Mesendoderm (in vitro differentiated cells): ENCODE data around the gene LIX1L.

Experiments used
- DNase-seq: peaks from one replicate; pipeline ENCODE4 v3.0.0; 2013
- H2AK5ac ChIP-seq: 2 replicates; pipeline ENCODE4 v1.6.1; 2013; ENCODE audit warnings: low read length, inconsistent platforms
- H2BK120ac ChIP-seq: 2 replicates; pipeline ENCODE4 v1.6.1; 2013; ENCODE audit warnings: low read depth, mild to moderate bottlenecking, low read length, moderate library complexity, mixed read lengths
- H2BK15ac ChIP-seq: replicated peaks from 2 replicates; pipeline ENCODE4 v1.6.1; 2013; ENCODE audit warnings: low read depth, mild to moderate bottlenecking, moderate library complexity
- H2BK5ac ChIP-seq: 2 replicates; pipeline ENCODE4 v1.6.1; 2013; ENCODE audit warnings: low read length, inconsistent platforms
- H3K18ac ChIP-seq: 2 replicates; pipeline ENCODE4 v1.6.1; 2013; ENCODE audit warnings: mild to moderate bottlenecking, low read length, mixed read lengths
- H3K23ac ChIP-seq: one replicate; pipeline ENCODE4 v1.6.1; 2013; ENCODE audit warnings: low read length
- H3K27ac ChIP-seq: 2 replicates; pipeline ENCODE4 v1.5.1; 2013; ENCODE audit warnings: low read depth, mild to moderate bottlenecking, inconsistent platforms, low read length, moderate library complexity
- H3K27me3 ChIP-seq: 2 replicates; pipeline ENCODE4 v1.6.1; 2013; ENCODE audit warnings: low read length, control low read depth, mild to moderate bottlenecking, inconsistent platforms; ENCODE audit not compliant: insufficient read depth, poor library complexity
- H3K36me3 ChIP-seq: 2 replicates; pipeline ENCODE4 v1.6.1; 2013; ENCODE audit warnings: low read length, inconsistent platforms; ENCODE audit not compliant: control insufficient read depth, insufficient read depth
- H3K4ac ChIP-seq: one replicate; pipeline ENCODE4 v1.6.1; 2013; ENCODE audit warnings: low read depth, mild to moderate bottlenecking, low read length, moderate library complexity
- H3K4me1 ChIP-seq: 2 replicates; pipeline ENCODE4 v1.6.1; 2013; ENCODE audit warnings: low read depth, low read length, inconsistent platforms; ENCODE audit not compliant: control insufficient read depth
- H3K4me2 ChIP-seq: 2 replicates; pipeline ENCODE4 v1.6.1; 2013; ENCODE audit warnings: low read length
- H3K4me3 ChIP-seq: 2 replicates; pipeline ENCODE4 v1.5.1; 2013; ENCODE audit warnings: mild to moderate bottlenecking, low read length
- H3K56ac ChIP-seq: one replicate; pipeline ENCODE4 v1.6.1; 2013; ENCODE audit warnings: low read length
- H3K79me1 ChIP-seq: 2 replicates; pipeline ENCODE4 v1.6.1; 2013; ENCODE audit warnings: low read length, inconsistent platforms
- H3K79me2 ChIP-seq: 2 replicates; pipeline ENCODE4 v1.6.1; 2013; ENCODE audit warnings: mild to moderate bottlenecking, low read length; ENCODE audit not compliant: control insufficient read depth, insufficient read depth
- H3K9ac ChIP-seq: 2 replicates; pipeline ENCODE4 v1.6.1; 2013; ENCODE audit warnings: low read length, inconsistent platforms
- H4K5ac ChIP-seq: one replicate; pipeline ENCODE4 v1.6.1; 2013; ENCODE audit warnings: low read length
- H4K8ac ChIP-seq: one replicate; pipeline ENCODE4 v1.6.1; 2013; ENCODE audit warnings: low read depth, mild to moderate bottlenecking, control low read depth, low read length, moderate library complexity
- WGBS: extraction: QIAGEN DNeasy Blood & Tissue Kit; methylation state at CpG from one replicate; pipeline ENCODE4 v1.1.7; 2013; ENCODE audit warnings: low lambda C conversion rate, missing lambda C conversion rate; ENCODE audit not compliant: insufficient coverage; ENCODE audit errors: extremely low coverage; 5-methylcytosine and 5-hydroxymethylcytosine counted together

Gene LIX1L

GRCh38 chr1:145972580-145972979 is 14.8 kb upstream of the LIX1L start:
- Histone ChIP-seq H4K8ac (no peak overlapping the region), H4K5ac (no peak overlapping the region), H3K18ac (no peak overlapping the region), H3K23ac (no peak overlapping the region), H3K4ac (no peak overlapping the region), H3K79me2 (no peaks in the 10 kb centered on the region), H2AK5ac (no peak overlapping the region), H3K56ac (no peak overlapping the region), H3K4me3 (no peak overlapping the region), H3K36me3 (no peaks in the 10 kb centered on the region), H3K4me2 (no peak overlapping the region), H3K27me3 (no peaks in the 10 kb centered on the region), H2BK120ac (no peak overlapping the region), H3K9ac (no peak overlapping the region), H2BK5ac (no peak overlapping the region), H2BK15ac (no peak overlapping the region), H3K27ac (no peak overlapping the region), H3K79me1 (no peaks in the 10 kb centered on the region), H3K4me1 (no peaks in the 10 kb centered on the region)
- DNase-seq = no peak
- WGBS = no CpG with 5 or more reads among the region's 7 CpGs

GRCh38 chr1:145967288-145967687 is 9.5 kb upstream of the LIX1L start:
- no peak overlapping the region for H3K23ac ChIP-seq
- no peak overlapping the region for H4K5ac ChIP-seq
- no peak overlapping the region for H3K27ac ChIP-seq
- H3K4me1 ChIP-seq = peaks cover 11% of the 10 kb centered on the region
- H3K4me2 ChIP-seq = no peak overlapping the region
- no peak overlapping the region for H2BK120ac ChIP-seq
- no peak overlapping the region for H3K4ac ChIP-seq
- H4K8ac ChIP-seq = no peak overlapping the region
- H3K56ac ChIP-seq = no peak overlapping the region
- no peaks in the 10 kb centered on the region for H3K36me3 ChIP-seq
- H3K9ac ChIP-seq = no peak overlapping the region
- no peak for DNase-seq
- no peaks in the 10 kb centered on the region for H3K79me1 ChIP-seq
- no peak overlapping the region for H3K18ac ChIP-seq
- no peak overlapping the region for H2BK5ac ChIP-seq
- H2AK5ac ChIP-seq = no peak overlapping the region
- peaks cover 6% of the 10 kb centered on the region for H3K27me3 ChIP-seq
- H2BK15ac ChIP-seq = no peak overlapping the region
- no peaks in the 10 kb centered on the region for H3K79me2 ChIP-seq
- H3K4me3 ChIP-seq = no peak overlapping the region
- no CpG with 5 or more reads among the region's 2 CpGs for WGBS

DNA sequence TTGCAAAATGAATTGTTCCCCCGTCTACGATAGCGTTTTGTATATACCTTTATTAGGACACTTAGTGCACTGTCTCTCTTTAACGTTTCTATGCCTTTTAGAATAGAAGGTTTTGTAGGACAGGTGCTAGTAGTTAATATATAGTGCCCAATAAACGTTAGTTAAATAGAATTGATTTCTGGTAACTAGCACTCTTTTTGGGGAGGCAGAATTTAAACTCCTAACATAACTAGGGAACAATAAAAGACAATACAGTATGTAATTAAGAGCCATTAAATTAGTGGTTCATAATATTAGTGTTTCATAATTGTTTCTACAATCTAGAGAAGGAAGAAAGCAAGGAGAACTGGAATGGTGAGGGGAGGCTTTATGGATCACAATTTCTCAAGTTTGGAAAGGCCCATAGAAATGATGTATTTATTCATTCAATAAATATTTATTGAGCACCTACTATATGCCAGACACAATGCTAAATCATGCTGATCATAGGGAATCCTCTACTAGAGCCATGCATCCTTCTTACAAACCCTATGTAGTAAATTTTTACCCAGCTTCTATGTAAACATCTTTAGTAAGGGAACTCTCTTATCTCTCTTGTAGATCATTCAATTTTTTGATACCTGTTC is 7.4 kb upstream of the LIX1L start:
- Histone ChIP-seq H4K8ac (no peak overlapping the region), H2BK5ac (no peak overlapping the region), H3K56ac (peak overlapping the region; percentile 84), H3K4me3 (peak overlapping the region; percentile 61), H2AK5ac (no peak overlapping the region), H3K23ac (no peak overlapping the region), H3K18ac (no peak overlapping the region), H3K79me2 (no peaks in the 10 kb centered on the region), H3K4me1 (peaks cover 12% of the 10 kb centered on the region), H3K36me3 (no peaks in the 10 kb centered on the region), H3K27me3 (peaks cover 6% of the 10 kb centered on the region), H3K4ac (no peak overlapping the region), H2BK15ac (no peak overlapping the region), H4K5ac (no peak overlapping the region), H2BK120ac (no peak overlapping the region), H3K9ac (peak overlapping the region; percentile 78), H3K79me1 (no peaks in the 10 kb centered on the region), H3K4me2 (peak overlapping the region; percentile 72), H3K27ac (no peak overlapping the region)
- no CpG with 5 or more reads among the region's 5 CpGs for WGBS
- no peak for DNase-seq

- Histone ChIP-seq H2BK120ac (no peak within 1 kb of the TSS), H2BK15ac (no peak within 1 kb of the TSS), H4K5ac (peak within 1 kb of the TSS; percentile 33), H3K79me1 (no peaks in the 10 kb centered on the region), H3K18ac (peak within 1 kb of the TSS; percentile 82), H4K8ac (no peak within 1 kb of the TSS), H3K4me3 (peak within 1 kb of the TSS; percentile 61), H3K4me1 (peaks cover 18% of the 10 kb centered on the region), H3K23ac (no peak within 1 kb of the TSS), H2AK5ac (no peak within 1 kb of the TSS), H2BK5ac (no peak within 1 kb of the TSS), H3K79me2 (no peaks in the 10 kb centered on the region), H3K27ac (peak within 1 kb of the TSS; percentile 52), H3K4ac (peak within 1 kb of the TSS; percentile 66), H3K27me3 (peaks cover 6% of the 10 kb centered on the region), H3K9ac (peak within 1 kb of the TSS; percentile 78), H3K56ac (peak within 1 kb of the TSS; percentile 84), H3K36me3 (no peaks in the 10 kb centered on the region), H3K4me2 (peak within 1 kb of the TSS; percentile 72)
- WGBS = no CpG with 5 or more reads among the region's 37 CpGs
- peak; percentile 99 for DNase-seq
Measured at GRCh38 chr1:145964328-145965118, 6.7 kb upstream of the LIX1L start, which contains the start of the genes ANKRD34A and POLR3GL. ANKRD34A (minus strand) TSS chr1:145964575; CDS start chr1:145961759, 2,816 bp downstream. POLR3GL (plus strand) TSS chr1:145964690; CDS start chr1:145974866, 10,176 bp downstream.

DNA sequence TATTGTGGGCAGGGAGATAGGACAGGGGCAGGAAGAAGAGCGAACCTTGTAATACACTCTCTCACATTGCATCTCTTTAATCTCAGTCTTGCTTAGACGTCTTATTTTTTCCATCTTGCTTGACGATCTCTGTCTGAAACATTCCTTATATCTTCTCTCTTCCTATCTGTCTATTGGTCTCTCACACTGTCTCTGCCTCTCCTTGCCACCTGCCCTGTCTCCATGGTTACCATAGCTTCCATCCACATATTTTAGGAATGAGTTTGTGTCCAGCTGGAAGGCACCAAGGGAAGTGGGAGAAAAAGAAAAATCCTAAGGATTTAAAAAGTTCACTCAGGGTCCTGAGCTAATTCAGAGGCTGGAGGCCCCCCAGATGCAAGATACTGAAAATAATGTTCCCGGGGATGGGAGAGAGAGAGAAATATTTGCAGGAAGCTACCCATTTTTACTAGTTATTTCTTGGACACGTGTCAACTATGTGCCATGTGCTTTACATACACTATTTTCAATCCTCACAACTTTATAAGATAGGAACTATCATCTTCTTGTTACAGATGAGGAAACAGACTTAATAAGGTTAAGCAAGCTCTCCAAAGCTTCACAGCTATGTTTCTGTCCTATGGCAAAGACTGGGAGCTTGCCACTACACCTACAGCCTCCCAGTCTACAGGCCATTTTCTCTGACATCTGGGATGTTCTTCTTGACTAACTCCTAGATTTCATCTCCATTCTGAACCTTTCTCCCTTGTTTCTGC is 5.6 kb upstream of the LIX1L start:
- Histone ChIP-seq H3K27me3 (peaks cover 8% of the 10 kb centered on the region), H3K4me1 (peaks cover 18% of the 10 kb centered on the region), H3K4me3 (no peak overlapping the region), H3K79me2 (no peaks in the 10 kb centered on the region), H3K36me3 (no peaks in the 10 kb centered on the region), H2BK120ac (no peak overlapping the region), H2BK5ac (no peak overlapping the region), H4K8ac (no peak overlapping the region), H2AK5ac (no peak overlapping the region), H3K56ac (peak overlapping the region; percentile 79), H3K4me2 (peak overlapping the region; percentile 64), H3K4ac (peak overlapping the region; percentile 66), H3K9ac (peak overlapping the region; percentile 75), H2BK15ac (no peak overlapping the region), H3K23ac (no peak overlapping the region), H3K79me1 (no peaks in the 10 kb centered on the region), H4K5ac (peak overlapping the region; percentile 33), H3K27ac (peak overlapping the region; percentile 52), H3K18ac (peak overlapping the region; percentile 82)
- WGBS = no CpG with 5 or more reads among the region's 5 CpGs
- peak; percentile 54 for DNase-seq
